Muscle of leg (tissue), 11 donors: ENCODE measurements around the gene TSC2. TPM values are rescaled to one million over a fixed set of nuclear protein-coding genes. Genes with fewer than 3 reads are reported as not detected.

Experiments used
- DNase-seq: peaks from one replicate; pipeline ENCODE4 v3.0.0; 2013
- H3K27ac ChIP-seq: one replicate; pipeline ENCODE4 v1.5.1; 2013; ENCODE audit warnings: mild to moderate bottlenecking, low read length, control low read depth
- H3K27me3 ChIP-seq: one replicate; pipeline ENCODE4 v1.6.1; 2013; ENCODE audit warnings: low read length; ENCODE audit not compliant: control insufficient read depth, insufficient read depth
- H3K36me3 ChIP-seq: one replicate; pipeline ENCODE4 v1.6.1; 2013; ENCODE audit warnings: low read length; ENCODE audit not compliant: control insufficient read depth, insufficient read depth
- H3K4me1 ChIP-seq: one replicate; pipeline ENCODE4 v1.6.1; 2013; ENCODE audit warnings: low read length; ENCODE audit not compliant: control insufficient read depth, insufficient read depth
- H3K4me3 ChIP-seq: one replicate; pipeline ENCODE4 v1.5.1; 2013; ENCODE audit warnings: low read length, control low read depth
- H3K9me3 ChIP-seq: replicated peaks from 2 replicates; pipeline ENCODE4 v1.6.1; 2013; ENCODE audit warnings: low read depth, low read length; ENCODE audit not compliant: control insufficient read depth
- WGBS: methylation state at CpG from one replicate; pipeline ENCODE4 v1.1.5; 2013; ENCODE audit warnings: missing lambda C conversion rate; ENCODE audit not compliant: insufficient coverage; 5-methylcytosine and 5-hydroxymethylcytosine counted together
- polyA plus RNA-seq, 8 donors: library from polyadenylated mRNA; unstranded; fragments of 120-200 nt; gene quantifications; one replicate each; pipeline versions ENCODE4 v1.2.1 to v1.2.3, GENCODE V29; 2013; ENCODE audit warnings: inconsistent platforms in 1 of 8, low replicate concordance in 1 of 8; ENCODE audit not compliant: insufficient read length in 8 of 8, insufficient read depth in 1 of 8
- total RNA-seq: library from RNA; stranded (reverse); fragments of 120-200 nt; gene quantifications from one replicate; pipeline ENCODE4 v1.2.4, GENCODE V29; 2013

Gene TSC2
- total and polyA plus RNA-seq, 9 donors: 31.8 to 109 (median 79.4) TPM

DNA sequence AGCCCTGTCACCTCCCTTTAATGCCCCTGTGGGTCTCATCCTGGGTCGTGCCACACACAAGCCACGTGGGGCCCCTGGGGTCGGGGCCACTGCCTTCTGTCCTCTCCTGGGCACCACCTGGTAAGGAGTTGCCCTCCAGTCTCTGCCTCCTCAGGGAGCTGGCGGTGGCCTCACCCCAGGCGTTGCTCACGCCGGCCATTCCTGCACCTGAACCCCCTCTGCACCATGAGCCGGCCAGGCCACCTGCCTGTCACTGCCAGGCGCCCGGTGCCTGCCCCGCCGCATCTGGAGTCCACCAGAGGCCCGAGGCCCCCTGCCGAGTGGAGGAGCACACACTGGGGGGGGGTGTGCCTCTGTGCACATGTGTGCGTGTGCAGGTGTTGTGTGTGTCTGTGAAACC lies 10.7 kb upstream of the TSC2 start:
- Histone ChIP-seq H3K27me3 (no peaks in the 10 kb centered on the region), H3K27ac (peak overlapping the region; percentile 91), H3K4me3 (no peak overlapping the region), H3K9me3 (no peaks in the 10 kb centered on the region), H3K4me1 (peaks cover 96% of the 10 kb centered on the region), H3K36me3 (peaks cover 19% of the 10 kb centered on the region)
- 84% methylated on average over 5 of the region's 15 CpGs for WGBS
- DNase-seq: no peak

DNA sequence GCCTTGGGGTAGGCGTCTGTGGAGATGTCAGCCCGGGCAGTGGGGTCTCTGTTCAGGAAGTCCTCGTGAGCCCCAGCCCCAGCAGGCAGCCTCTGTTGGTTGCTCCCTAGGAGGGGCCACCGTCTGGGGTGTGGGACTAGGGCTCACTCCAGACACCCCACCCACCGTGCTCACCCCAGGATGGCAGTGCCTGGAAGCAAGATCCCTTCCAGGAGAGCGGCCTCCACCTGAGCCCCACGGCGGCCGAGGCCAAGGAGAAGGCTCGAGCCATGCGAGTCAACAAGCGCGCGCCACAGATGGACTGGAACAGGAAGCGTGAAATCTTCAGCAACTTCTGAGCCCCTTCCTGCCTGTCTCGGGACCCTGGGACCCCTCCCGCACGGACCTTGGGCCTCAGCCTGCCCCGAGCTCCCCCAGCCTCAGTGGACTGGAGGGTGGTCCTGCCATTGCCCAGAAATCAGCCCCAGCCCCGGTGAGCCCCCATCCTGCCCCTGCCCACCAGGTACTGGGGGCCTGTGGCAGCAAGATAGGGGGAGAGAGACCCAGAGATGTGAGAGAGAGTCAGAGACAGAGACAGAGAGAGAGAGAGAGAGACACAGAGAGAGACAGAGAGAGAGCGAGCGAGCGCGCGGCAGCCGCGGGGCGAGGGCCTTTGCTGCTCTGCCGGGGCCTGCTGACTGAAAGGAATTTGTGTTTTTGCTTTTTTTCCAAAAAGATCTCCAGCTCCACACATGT lies 10.0 kb upstream of the TSC2 start:
- H3K4me1 ChIP-seq: peaks cover 93% of the 10 kb centered on the region

DNA sequence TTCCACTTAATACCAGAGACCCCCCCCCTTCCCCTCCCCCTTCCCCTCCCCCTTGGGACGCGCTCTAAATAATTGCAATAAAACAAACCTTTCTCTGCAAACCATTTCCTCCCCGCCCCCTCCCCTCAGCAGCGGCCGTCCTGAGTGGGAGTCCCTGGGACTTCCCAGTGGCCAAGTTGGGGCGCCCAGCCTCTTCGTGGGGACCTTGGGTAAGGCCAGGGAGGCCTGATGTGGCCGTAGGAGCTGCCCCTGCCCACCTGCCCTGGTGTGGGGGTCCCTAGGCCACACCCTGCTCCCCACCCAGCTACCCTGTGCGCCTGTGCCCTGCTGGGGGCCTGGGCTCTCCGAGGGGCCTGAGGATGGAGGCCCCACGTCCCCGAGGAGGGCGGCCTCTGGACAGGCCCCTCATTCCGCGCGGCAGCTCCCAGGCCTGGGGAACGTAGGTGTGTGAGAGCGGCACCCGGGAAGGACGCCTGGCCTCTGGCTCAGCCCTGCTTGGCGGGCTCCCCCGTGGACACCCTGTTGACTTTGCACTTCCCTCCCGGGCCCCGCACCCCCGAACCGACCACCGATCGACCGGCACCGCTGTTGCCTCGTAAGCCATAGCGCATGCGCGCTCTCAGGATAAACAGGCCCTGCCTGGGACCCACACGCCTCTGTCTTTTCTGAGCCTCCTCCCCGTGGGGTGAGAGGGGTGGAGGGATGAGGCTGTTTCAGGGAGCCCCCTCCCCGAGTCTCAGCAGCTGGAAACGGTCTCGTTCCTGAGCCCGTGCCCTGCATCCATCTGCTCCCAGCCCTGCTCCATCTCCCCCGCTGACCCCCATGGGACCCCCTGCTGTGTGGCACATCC lies 9.2 kb upstream of the TSC2 start:
- Histone ChIP-seq H3K4me1 (peaks cover 93% of the 10 kb centered on the region), H3K9me3 (no peaks in the 10 kb centered on the region), H3K27ac (peak overlapping the region; percentile 85), H3K36me3 (peaks cover 19% of the 10 kb centered on the region), H3K4me3 (no peak overlapping the region), H3K27me3 (no peaks in the 10 kb centered on the region)
- peak; percentile 91 for DNase-seq
- 31% methylated on average over 30 of the region's 41 CpGs for WGBS

More for the DNA sequence above, 10.0 kb upstream of the TSC2 start:
- H3K9me3 ChIP-seq: no peaks in the 10 kb centered on the region
- peaks cover 19% of the 10 kb centered on the region for H3K36me3 ChIP-seq
- no peak overlapping the region for H3K4me3 ChIP-seq
- no peaks in the 10 kb centered on the region for H3K27me3 ChIP-seq
- no peak for DNase-seq
- WGBS: 29% methylated on average over 17 of the region's 29 CpGs
- H3K27ac ChIP-seq: peak overlapping the region; percentile 91

DNA sequence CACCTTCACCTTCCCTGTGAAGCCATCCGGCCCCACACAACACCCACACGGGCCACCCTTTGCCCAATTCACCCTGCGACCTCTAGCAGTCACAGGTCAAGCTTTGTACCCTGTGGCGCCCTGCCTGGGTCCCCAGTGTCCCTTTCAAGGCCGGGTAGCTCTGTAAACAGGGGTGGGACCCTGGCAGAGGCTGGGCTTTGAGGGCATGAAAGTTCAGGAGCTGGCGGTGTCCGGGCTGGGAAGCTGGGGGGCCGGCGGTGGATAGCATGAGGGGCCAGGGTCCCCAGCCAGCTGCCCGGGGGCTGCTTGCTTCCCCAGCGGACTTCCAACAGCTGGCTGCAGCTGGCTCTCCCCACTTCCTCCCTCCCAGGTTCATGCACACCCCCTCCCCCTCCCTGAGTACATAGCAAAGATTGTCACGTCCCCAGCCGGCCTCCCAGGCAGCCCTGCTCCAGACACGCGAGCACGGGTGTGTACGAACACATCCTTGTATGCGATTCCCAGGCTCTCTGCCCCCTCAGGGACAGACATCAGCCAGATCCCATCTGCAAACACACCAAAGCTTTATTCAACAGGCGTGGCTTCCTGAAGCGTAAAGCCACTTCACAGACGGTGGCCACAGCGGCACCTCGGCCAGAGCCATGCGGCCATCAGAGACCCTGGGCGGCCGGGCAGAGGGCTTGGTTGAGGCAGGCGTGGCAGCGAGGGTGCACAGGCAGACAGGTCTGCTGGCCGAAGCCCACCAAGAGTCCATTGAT lies 8.3 kb upstream of the TSC2 start:
- DNase-seq: peak; percentile 94
- H3K4me3 ChIP-seq: no peak overlapping the region
- H3K36me3 ChIP-seq: peaks cover 19% of the 10 kb centered on the region
- H3K27me3 ChIP-seq: no peaks in the 10 kb centered on the region
- no peaks in the 10 kb centered on the region for H3K9me3 ChIP-seq
- peak overlapping the region; percentile 85 for H3K27ac ChIP-seq
- peaks cover 96% of the 10 kb centered on the region for H3K4me1 ChIP-seq
- 16% methylated on average over 23 of the region's 29 CpGs for WGBS

DNA sequence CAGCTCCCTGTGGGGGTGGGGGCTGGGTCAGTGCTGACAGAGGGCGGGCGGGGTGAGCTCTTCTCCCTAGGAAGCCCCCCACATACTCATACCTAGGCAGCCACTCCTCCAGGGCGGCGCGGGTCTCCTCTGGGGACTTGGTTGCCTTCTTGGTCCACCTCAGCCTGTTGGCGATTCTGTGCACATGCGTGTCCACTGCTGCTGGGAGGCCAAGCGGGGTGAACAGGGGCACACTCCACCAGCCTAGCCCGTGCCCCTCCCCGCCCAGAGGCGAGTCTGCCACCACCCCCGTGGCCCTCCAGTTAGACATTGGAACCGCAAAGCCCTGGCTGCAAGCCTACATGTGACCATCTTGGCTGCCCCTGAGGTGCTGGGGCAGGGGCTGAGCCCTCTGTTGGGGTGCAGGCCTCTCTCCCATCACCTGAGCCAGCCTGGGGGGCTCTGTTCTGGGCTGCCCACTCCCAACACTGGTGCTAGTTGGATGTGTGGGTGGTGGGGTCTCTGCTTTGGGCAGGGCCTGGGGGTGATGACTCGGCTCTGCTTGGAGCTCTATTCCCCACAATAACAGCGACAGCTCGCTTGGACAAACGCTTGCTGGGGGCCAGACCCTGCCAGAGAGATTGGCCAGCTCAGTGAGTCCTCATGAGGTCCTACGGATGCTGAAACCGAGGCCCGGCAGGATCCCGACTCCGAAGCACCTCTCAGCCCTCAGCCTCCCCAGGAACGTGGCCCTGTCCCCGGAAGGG lies 7.6 kb upstream of the TSC2 start:
- DNase-seq: peak; percentile 49
- Histone ChIP-seq H3K36me3 (peaks cover 19% of the 10 kb centered on the region), H3K4me3 (no peak overlapping the region), H3K9me3 (no peaks in the 10 kb centered on the region), H3K4me1 (peaks cover 90% of the 10 kb centered on the region), H3K27me3 (no peaks in the 10 kb centered on the region), H3K27ac (peak overlapping the region; percentile 81)
- 41% methylated on average over 17 of the region's 24 CpGs for WGBS

DNA sequence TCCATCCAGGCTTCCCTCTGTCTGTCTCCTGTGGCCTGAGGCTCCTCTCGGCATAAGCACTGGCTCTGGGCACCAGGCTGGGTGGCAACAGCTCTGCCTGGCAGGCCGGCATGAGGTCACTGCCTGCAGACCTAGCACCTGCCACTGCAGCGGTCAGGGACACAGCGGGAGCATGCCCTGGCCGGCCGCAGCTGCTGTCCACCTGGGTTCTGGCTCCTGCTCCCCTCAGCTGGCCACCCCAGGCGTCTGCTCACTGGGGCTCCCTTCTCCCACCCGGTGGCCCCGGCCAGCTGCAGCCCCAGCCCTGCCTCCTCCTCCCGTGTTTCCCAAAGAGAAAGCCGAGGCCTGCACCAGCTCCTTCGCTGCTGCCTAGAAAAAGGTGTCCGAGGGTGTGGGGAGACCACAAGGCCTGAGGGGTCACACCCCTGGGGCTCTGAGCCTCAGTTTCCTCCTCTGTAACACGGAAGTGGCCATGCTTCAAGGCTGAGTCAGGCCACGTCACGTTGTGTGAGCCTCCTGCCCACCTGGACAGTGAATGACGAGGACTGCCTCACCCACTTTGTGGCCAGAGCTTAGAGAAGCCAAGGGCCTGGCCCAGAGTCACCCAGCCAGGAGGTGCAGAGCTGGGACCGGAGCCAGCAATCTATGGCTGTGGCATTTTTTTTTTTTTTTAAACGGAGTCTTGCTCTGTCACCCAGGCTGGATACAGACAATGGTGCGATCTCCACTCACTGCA lies 6.8 kb upstream of the TSC2 start:
- whole genome bisulfite sequencing: 46% methylated on average over 16 of the region's 20 CpGs
- no peaks in the 10 kb centered on the region for H3K27me3 ChIP-seq
- no peaks in the 10 kb centered on the region for H3K9me3 ChIP-seq
- H3K4me3 ChIP-seq: no peak overlapping the region
- peak overlapping the region; percentile 81 for H3K27ac ChIP-seq
- peaks cover 19% of the 10 kb centered on the region for H3K36me3 ChIP-seq
- H3K4me1 ChIP-seq: peaks cover 83% of the 10 kb centered on the region
- DNase-seq: peak; percentile 89

DNA sequence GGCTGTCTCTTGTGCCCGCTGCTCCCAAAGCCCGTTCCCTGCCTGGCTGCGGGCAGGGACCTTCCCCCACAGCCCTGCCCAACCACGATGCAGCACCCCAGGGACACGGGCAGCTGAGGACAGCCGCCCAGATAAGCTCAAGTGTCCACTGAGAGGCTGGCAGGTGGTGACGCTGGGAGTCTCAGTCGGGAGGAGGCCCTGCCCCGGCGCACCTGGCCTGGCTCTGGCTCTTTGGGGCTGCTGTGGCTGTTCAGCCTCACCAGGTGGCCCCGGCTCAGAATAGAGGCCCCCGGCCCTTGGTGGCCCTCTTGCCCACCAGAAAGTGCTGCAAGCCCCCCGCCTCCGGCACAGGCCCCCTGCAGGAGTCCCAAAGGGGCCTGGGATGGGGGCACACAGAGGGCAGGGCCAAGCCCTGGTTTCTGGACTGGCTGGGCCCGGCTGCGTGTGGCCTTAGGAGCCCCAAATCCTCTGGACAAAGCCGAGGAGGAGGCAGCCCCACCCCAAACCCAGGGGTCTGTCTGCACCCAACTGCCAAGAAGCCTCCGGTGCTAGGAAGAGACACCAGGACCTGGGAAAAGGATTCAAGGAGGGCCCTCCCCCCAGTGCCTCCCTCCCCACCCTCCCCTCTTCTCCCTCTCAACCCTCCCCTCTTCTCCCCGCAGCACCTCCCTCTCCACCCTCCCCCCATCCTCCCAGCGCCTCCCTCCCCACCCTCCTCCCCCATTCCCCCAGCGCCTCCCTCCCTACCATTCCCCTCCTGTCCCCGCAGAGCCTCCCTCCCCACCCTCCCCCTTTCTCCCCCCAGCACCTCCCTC lies 5.4 kb upstream of the TSC2 start:
- 70% methylated on average over 18 of the region's 22 CpGs for WGBS
- peaks cover 82% of the 10 kb centered on the region for H3K4me1 ChIP-seq
- no peaks in the 10 kb centered on the region for H3K27me3 ChIP-seq
- peaks cover 8% of the 10 kb centered on the region for H3K36me3 ChIP-seq
- no peak for DNase-seq
- no peaks in the 10 kb centered on the region for H3K9me3 ChIP-seq
- no peak overlapping the region for H3K27ac ChIP-seq
- H3K4me3 ChIP-seq: no peak overlapping the region

DNA sequence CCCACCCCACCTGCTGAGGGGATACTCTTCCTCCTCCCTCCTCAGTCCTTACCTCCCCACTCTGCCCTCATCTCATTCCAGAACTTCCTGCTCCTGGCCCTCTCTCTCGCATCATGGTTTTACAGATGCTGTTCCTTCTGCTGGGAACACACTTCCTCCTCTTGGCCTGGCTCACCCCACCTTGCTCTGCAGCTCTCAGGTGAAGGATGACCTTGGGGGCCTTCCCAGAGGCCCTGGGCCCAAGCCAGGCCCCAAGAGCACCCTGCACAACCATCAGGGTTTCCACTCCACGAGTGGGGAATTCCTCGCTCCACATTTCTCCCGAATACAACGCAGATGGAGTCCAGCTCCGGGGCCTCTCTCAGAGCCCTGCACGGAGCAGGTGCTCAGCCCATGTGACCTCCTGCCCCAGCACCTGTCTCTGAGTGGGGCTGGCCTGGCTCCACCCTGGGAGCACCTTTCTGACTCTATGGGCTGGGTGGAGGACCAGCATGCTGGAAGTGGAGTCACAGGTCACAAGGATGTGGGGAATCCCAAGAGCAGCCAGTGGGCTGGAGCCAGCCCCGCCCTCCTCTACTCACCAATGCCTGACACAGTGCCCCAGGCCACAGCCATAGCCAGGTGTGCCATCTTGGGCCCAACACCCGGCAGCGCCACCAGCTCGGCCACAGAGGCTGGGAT lies 4.7 kb upstream of the TSC2 start:
- Histone ChIP-seq H3K27ac (no peak overlapping the region), H3K36me3 (peaks cover 4% of the 10 kb centered on the region), H3K4me1 (peaks cover 76% of the 10 kb centered on the region), H3K9me3 (no peaks in the 10 kb centered on the region), H3K4me3 (no peak overlapping the region), H3K27me3 (no peaks in the 10 kb centered on the region)
- no peak for DNase-seq
- WGBS: 76% methylated on average over 11 of the region's 11 CpGs
